ENCODE data around the gene ADH7. TPM values are rescaled to one million over a fixed set of nuclear protein-coding genes. Genes with fewer than 3 reads are reported as not detected.
A peak's percentile ranks its signal among the peaks of the same experiment; 100 is the strongest.

ADH7 gene
- total and polyA plus RNA-seq, 11 donors, result not detected

DNA sequence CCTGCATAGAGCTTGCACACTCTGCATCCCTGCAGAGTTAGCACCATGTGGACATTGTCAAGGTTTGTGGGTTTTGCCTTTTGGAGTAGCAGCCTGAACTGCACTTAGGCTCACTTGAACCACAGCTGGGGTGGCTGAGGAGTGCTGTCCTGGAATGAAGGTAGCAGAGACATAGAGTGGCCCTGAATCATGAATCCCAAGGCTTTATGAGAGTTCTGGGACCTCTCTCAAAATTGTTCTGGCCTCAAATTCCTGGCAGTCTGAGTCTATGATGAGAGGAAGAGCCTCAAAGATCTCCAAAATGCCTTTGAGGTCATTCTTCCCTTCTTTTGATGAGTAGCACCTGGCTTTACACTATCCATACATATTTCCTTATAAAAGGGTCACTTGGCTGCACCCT lies 45.5 kb downstream of the ADH7 start:
- intact Hi-C loops (cut with DNase I), result no loop called here
- Histone ChIP-seq H3K9me3 (peaks cover 0 to 40% (median 6%) of the 10 kb centered on the region in 12 donors), H3K4me3 (no peak overlapping the region), H3K4me1 (peaks cover 0 to 7% (median 0%) of the 10 kb centered on the region in 12 donors), H3K27me3 (no peaks in the 10 kb centered on the region), H3K36me3 (no peaks in the 10 kb centered on the region), H3K27ac (peak overlapping the region in 5 of 12 donors; percentile 8 to 74 (median 58))
- no peak for TF ChIP-seq POLR2A (IDR thresholded peaks at IDR 0.05)
- TF ChIP-seq, protein P1, sequence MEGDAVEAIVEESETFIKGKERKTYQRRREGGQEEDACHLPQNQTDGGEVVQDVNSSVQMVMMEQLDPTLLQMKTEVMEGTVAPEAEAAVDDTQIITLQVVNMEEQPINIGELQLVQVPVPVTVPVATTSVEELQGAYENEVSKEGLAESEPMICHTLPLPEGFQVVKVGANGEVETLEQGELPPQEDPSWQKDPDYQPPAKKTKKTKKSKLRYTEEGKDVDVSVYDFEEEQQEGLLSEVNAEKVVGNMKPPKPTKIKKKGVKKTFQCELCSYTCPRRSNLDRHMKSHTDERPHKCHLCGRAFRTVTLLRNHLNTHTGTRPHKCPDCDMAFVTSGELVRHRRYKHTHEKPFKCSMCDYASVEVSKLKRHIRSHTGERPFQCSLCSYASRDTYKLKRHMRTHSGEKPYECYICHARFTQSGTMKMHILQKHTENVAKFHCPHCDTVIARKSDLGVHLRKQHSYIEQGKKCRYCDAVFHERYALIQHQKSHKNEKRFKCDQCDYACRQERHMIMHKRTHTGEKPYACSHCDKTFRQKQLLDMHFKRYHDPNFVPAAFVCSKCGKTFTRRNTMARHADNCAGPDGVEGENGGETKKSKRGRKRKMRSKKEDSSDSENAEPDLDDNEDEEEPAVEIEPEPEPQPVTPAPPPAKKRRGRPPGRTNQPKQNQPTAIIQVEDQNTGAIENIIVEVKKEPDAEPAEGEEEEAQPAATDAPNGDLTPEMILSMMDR (IDR thresholded peaks at IDR 0.05), result no peak
- peak in 3 of 4 donors; percentile 65 to 82 (median 81) for ATAC-seq
- peak in 1 of 5 donors; percentile 39 for DNase-seq

DNA sequence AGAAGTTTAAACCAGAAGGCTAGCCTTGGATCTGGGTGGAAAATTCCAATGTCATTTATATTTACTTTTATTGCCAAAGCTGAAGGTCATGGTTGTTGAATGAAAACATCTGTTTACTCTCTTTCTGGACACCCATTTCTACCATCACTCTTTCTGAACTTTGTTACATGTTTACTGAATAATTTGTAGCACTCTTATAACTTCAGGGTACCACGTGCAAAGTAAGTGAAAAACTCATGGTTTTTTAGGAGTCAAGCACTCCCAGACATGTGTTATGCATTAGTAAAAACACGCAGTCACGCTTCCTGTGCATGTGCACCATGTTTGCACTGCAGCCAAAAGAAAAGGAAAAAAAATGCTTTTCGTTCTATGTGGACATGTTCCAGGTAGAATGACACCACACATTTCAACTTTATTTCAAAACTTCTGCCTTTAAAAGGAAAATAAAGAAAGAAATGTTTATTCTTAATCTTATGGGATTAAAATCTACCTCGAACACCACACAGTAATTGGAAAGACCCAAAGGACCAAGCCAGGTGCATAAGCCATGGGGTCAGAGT lies 51.2 kb downstream of the ADH7 start:
- Histone ChIP-seq H3K27me3 (no peaks in the 10 kb centered on the region), H3K27ac (peak overlapping the region; percentile 34 to 92 (median 76)), H3K9me3 (peaks cover 0 to 25% (median 1%) of the 10 kb centered on the region in 12 donors), H3K36me3 (no peaks in the 10 kb centered on the region), H3K4me1 (peaks cover 0 to 23% (median 0%) of the 10 kb centered on the region in 12 donors), H3K4me3 (no peak overlapping the region)
- intact Hi-C loops (cut with DNase I), result no loop called here
- no peak for TF ChIP-seq POLR2A (IDR thresholded peaks at IDR 0.05)
- TF ChIP-seq, protein P1 (IDR thresholded peaks at IDR 0.05), result no peak
- ATAC-seq (peak; percentile 72 to 92 (median 83)), DNase-seq (peak in 3 of 5 donors; percentile 38 to 40 (median 39))
- 42 to 49% (median 46%) methylated on average over 5 of the region's 5 CpGs for WGBS, 4 donors

DNA sequence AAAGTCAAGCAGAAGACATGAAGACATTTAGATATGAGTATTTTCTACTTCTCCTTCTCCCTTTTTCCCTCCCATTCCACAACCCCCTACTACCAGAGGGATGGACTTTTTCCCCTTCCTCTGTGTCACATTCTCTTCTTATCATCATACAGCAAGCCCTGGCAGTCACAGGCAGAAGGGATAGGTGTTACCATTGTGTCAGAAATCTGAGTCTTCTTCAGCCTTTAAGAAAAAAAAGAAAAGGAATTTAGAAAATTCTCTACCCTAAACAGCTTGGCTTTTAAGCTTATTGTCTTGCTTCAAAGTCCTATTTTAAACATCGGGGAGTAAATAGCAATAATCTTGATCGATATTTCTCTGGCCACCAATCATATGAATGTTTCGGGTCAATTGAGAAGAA lies 51.7 kb downstream of the ADH7 start:
- peak overlapping the region; percentile 50 to 92 (median 76) for H3K27ac ChIP-seq
- peak in 2 of 4 donors; percentile 10 to 36 for ATAC-seq
- WGBS, 4 donors, result 73 to 79% (median 77%) methylated on average over 3 of the region's 3 CpGs
- peaks cover 0 to 23% (median 0%) of the 10 kb centered on the region in 12 donors for H3K4me1 ChIP-seq
- TF ChIP-seq, protein P1 (IDR thresholded peaks at IDR 0.05), result no peak
- no peak for TF ChIP-seq POLR2A (IDR thresholded peaks at IDR 0.05)
- H3K4me3 ChIP-seq, result no peak overlapping the region
- DNase-seq, result no peak
- H3K36me3 ChIP-seq, result no peaks in the 10 kb centered on the region
- H3K27me3 ChIP-seq, result no peaks in the 10 kb centered on the region
- peaks cover 0 to 21% (median 0%) of the 10 kb centered on the region in 12 donors for H3K9me3 ChIP-seq
- intact Hi-C loops (cut with DNase I), result no loop called here

DNA sequence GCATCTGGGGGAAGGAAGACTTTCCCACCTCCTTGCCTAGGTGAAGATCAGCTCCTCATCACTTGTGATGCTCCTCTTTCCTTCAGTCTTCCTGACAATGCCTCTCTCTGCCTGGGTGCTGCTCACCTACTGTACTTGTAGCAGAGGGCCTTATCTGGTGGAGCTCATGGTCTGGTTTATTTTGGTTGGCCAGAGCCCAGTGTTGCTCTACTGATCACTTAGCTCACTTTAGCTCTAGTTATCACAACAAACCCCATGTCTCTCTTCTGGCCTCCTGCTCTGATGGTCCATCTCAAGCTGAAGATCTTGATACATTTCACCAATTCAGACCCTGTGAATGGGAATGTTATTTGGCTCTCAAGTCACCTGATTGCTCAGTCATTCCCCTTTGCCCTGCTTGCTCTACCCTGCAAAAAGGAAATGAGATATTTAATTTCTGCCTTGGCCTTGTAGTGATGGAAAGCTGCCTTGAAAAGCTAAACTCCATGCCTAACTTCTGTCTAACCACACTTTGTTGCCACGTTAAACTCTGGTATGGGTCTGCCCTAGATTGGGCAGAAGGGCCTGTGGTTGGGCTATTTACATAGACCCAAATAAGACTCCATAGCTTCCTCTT lies 52.3 kb downstream of the ADH7 start:
- Histone ChIP-seq H3K4me3 (no peak overlapping the region), H3K9me3 (peaks cover 0 to 16% (median 0%) of the 10 kb centered on the region in 12 donors), H3K27me3 (no peaks in the 10 kb centered on the region), H3K4me1 (peaks cover 0 to 23% (median 0%) of the 10 kb centered on the region in 12 donors), H3K27ac (peak overlapping the region; percentile 50 to 92 (median 76)), H3K36me3 (no peaks in the 10 kb centered on the region)
- 34 to 80% (median 78%) methylated on average over 1 of the region's 1 CpG for WGBS, 4 donors
- TF ChIP-seq, protein P1 (IDR thresholded peaks at IDR 0.05), result no peak
- DNase-seq (no peak), ATAC-seq (no peak)
- intact Hi-C loops (cut with DNase I), result no loop called here

Measured in heart left ventricle (tissue), 16 donors.